Loucy (cell line): Measurements from ENCODE around the gene PDE4D.

Experiments used
- H2AFZ ChIP-seq: fragments of 200-600 bp; sonication (generic); 2 replicates; pipeline ENCODE4 v1.6.0; 2016; ENCODE audit warnings: antibody characterized with exemption, mild to moderate bottlenecking, low read length, moderate library complexity
- H3F3A ChIP-seq: fragments of 200-600 bp; 2 replicates; pipeline ENCODE4 v1.6.0; 2016; ENCODE audit warnings: antibody characterized with exemption, low read depth, mild to moderate bottlenecking
- H3K27me3 ChIP-seq: fragments of 200-600 bp; sonication (generic); 2 replicates; pipeline ENCODE4 v1.6.1; 2014; ENCODE audit warnings: low read length, mild to moderate bottlenecking; ENCODE audit not compliant: insufficient read depth, poor library complexity, severe bottlenecking
- H3K36me3 ChIP-seq: fragments of 200-600 bp; sonication (generic); 2 replicates; pipeline ENCODE4 v1.6.1; 2016; ENCODE audit warnings: low read length; ENCODE audit not compliant: insufficient read depth
- H3K4me1 ChIP-seq: fragments of 200-600 bp; sonication (generic); 2 replicates; pipeline ENCODE4 v1.5.1; 2014; ENCODE audit warnings: low read length, mild to moderate bottlenecking; ENCODE audit not compliant: insufficient read depth, poor library complexity, severe bottlenecking
- H3K4me2 ChIP-seq: fragments of 200-600 bp; sonication (generic); 2 replicates; pipeline ENCODE4 v1.6.0; 2014; ENCODE audit warnings: antibody characterized with exemption, low read length, low read depth, mild to moderate bottlenecking; ENCODE audit not compliant: poor library complexity, severe bottlenecking
- H3K4me3 ChIP-seq: fragments of 200-600 bp; sonication (generic); 2 replicates; pipeline ENCODE4 v1.5.1; 2014; ENCODE audit warnings: low read length, mild to moderate bottlenecking, mixed read lengths; ENCODE audit not compliant: poor library complexity, severe bottlenecking
- H3K79me2 ChIP-seq: fragments of 200-600 bp; sonication (generic); 2 replicates; pipeline ENCODE4 v1.6.1; 2014; ENCODE audit warnings: low read length; ENCODE audit not compliant: insufficient read depth
- H3K9ac ChIP-seq: fragments of 200-600 bp; sonication (generic); 2 replicates; pipeline ENCODE4 v1.6.0; 2014; ENCODE audit warnings: mild to moderate bottlenecking, low read depth, low read length, moderate library complexity; ENCODE audit not compliant: poor library complexity, severe bottlenecking
- H3K9me2 ChIP-seq: fragments of 200-600 bp; sonication (generic); replicated peaks from 2 replicates; pipeline ENCODE4 v1.6.1; 2016; ENCODE audit warnings: low read depth, low read length, mixed read lengths
- H3K9me3 ChIP-seq: fragments of 200-600 bp; sonication (generic); 2 replicates; pipeline ENCODE4 v1.6.1; 2014; ENCODE audit warnings: mild to moderate bottlenecking, antibody characterized with exemption, low read length, low read depth; ENCODE audit not compliant: insufficient read depth
- H4K20me1 ChIP-seq: fragments of 200-600 bp; sonication (generic); 2 replicates; pipeline ENCODE4 v1.6.0; 2014; ENCODE audit warnings: antibody characterized with exemption, low read length, mild to moderate bottlenecking; ENCODE audit not compliant: insufficient read depth, poor library complexity, severe bottlenecking
- EZH2phosphoT487 ChIP-seq: fragments of 200-600 bp; IDR thresholded peaks from 2 replicates; pipeline ENCODE4 v1.6.1; 2018; ENCODE audit warnings: antibody characterized with exemption, mild to moderate bottlenecking, moderate library complexity, borderline replicate concordance
- TF ChIP-seq, protein P1 (sequence below): fragments of 200-600 bp; sonication (generic); conservative IDR thresholded peaks from 2 replicates; pipeline ENCODE4 v1.5.1; 2014; ENCODE audit warnings: mild to moderate bottlenecking, antibody characterized with exemption, low read length

The PDE4D gene

DNA sequence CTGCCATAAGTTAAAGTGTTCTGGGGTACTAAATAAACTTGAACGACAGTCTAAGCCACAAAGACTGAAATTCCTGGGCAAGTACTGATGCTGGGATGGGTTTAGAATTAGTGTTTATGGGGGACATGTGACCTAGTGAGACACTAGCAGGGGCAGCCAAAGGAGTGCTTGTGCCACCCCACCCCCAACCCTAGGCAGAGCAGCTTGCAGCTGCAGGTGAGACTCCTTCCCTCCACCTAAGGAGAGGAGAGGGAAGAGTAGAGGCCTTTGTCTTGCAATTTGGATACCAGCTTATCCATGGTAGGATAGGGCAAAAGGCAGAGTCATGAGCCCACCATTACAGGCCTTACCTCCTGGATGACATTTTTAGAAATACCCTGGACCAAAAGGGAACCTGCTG lies 28.7 kb upstream of the PDE4D start:
- Histone ChIP-seq H4K20me1 (no peaks in the 10 kb centered on the region), H3K27me3 (no peaks in the 10 kb centered on the region), H3F3A (no peaks in the 10 kb centered on the region), H3K9me3 (no peaks in the 10 kb centered on the region), H3K79me2 (no peaks in the 10 kb centered on the region), H3K4me3 (no peak overlapping the region), H3K9ac (no peak overlapping the region), H3K4me2 (no peak overlapping the region), H3K36me3 (no peaks in the 10 kb centered on the region), H2AFZ (no peak overlapping the region), H3K4me1 (no peaks in the 10 kb centered on the region), H3K9me2 (no peaks in the 10 kb centered on the region)
- TF ChIP-seq, protein P1, sequence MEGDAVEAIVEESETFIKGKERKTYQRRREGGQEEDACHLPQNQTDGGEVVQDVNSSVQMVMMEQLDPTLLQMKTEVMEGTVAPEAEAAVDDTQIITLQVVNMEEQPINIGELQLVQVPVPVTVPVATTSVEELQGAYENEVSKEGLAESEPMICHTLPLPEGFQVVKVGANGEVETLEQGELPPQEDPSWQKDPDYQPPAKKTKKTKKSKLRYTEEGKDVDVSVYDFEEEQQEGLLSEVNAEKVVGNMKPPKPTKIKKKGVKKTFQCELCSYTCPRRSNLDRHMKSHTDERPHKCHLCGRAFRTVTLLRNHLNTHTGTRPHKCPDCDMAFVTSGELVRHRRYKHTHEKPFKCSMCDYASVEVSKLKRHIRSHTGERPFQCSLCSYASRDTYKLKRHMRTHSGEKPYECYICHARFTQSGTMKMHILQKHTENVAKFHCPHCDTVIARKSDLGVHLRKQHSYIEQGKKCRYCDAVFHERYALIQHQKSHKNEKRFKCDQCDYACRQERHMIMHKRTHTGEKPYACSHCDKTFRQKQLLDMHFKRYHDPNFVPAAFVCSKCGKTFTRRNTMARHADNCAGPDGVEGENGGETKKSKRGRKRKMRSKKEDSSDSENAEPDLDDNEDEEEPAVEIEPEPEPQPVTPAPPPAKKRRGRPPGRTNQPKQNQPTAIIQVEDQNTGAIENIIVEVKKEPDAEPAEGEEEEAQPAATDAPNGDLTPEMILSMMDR: no peak
- TF ChIP-seq EZH2phosphoT487: no peak

DNA sequence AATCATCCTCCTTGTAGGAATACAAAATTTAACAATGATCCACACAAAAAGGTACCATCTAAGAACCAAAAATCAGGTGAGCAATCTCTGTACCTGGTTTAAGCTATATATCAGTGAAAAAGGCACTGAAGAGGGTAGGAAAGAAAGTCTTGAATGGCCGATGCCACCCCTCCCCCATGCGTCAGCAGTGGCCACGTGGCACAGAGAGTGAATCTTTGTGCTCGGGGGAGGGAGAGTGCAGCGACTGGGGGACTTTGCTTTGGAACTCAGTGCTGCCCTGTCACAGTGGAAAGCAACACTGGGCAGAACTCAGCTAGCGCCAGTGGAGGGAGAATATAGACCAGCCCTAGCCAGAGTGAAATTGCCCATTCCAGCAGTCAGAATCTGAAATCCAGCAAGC lies 28.3 kb upstream of the PDE4D start:
- Histone ChIP-seq H3K9me2 (no peaks in the 10 kb centered on the region), H3K9me3 (no peaks in the 10 kb centered on the region), H2AFZ (no peak overlapping the region), H3K4me1 (no peaks in the 10 kb centered on the region), H4K20me1 (no peaks in the 10 kb centered on the region), H3K4me3 (no peak overlapping the region), H3K79me2 (no peaks in the 10 kb centered on the region), H3F3A (no peaks in the 10 kb centered on the region), H3K9ac (no peak overlapping the region), H3K4me2 (no peak overlapping the region), H3K27me3 (no peaks in the 10 kb centered on the region), H3K36me3 (no peaks in the 10 kb centered on the region)
- TF ChIP-seq, protein P1: no peak
- no peak for TF ChIP-seq EZH2phosphoT487

DNA sequence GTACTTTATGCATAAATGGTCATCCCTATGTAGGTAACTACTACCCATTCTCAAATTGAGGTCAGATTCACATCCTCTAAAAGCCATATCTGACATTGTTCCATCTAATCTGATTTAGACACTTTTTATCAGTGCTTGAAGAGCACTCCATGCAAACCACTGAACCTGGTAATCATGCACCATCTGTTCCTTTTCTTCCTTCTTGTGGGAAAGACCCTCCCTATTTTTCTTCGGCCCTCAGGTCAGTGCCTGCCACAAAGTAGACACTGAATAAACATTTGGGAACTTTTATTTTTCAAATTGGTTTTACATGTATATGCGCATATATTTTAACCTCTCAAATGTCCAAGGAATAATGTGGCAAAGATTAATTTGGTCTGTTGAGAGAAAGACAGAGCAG lies 26.0 kb upstream of the PDE4D start:
- TF ChIP-seq, protein P1: no peak
- no peak for TF ChIP-seq EZH2phosphoT487
- no peak overlapping the region for H2AFZ ChIP-seq
- H4K20me1 ChIP-seq: no peaks in the 10 kb centered on the region
- H3K9me2 ChIP-seq: no peaks in the 10 kb centered on the region
- H3K9me3 ChIP-seq: no peaks in the 10 kb centered on the region
- H3F3A ChIP-seq: no peaks in the 10 kb centered on the region
- H3K9ac ChIP-seq: no peak overlapping the region
- no peaks in the 10 kb centered on the region for H3K27me3 ChIP-seq
- no peaks in the 10 kb centered on the region for H3K36me3 ChIP-seq
- H3K4me1 ChIP-seq: no peaks in the 10 kb centered on the region
- H3K4me3 ChIP-seq: no peak overlapping the region
- H3K79me2 ChIP-seq: no peaks in the 10 kb centered on the region
- no peak overlapping the region for H3K4me2 ChIP-seq
